NT2/D1 (cell line): ENCODE measurements around the gene ZFAND5.

ENCODE experiments used
- SUZ12 ChIP-seq: IDR thresholded peaks from 2 replicates; pipeline ENCODE4 v1.6.1; 2011; ENCODE audit not compliant: insufficient read length, insufficient read depth; ENCODE audit errors: extremely low read depth
- ZNF274 ChIP-seq: IDR thresholded peaks from 2 replicates; pipeline ENCODE4 v1.6.1; 2011; ENCODE audit warnings: mild to moderate bottlenecking, low read depth, low read length

DNA sequence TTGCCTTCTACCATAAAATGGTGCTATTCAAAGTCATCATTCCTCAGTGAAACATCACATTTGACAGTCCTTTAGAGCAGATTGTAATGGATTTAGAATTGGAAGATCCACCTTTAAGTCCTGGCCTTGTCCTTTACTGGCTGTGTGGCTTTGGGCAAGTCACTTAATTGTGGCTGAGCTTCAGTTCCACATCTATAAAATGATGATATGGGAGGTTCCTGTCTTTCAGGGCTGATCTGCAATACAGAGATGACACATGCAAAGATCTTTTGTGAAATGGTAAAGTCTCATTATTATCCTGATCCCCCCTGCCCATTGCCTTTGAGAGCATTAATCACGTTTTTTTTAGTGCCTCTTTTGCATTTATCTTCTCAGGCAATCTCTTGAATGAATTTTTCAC, 58.2 kb downstream of the ZFAND5 start:
- TF ChIP-seq ZNF274 (no peak), SUZ12 (no peak)
